Kidney glomerular epithelial cell (primary cell): ENCODE measurements around the gene DPYD.

Experiments used
- DNase-seq: peaks from one replicate; lab custom pipeline; 2025; lab: John Stamatoyannopoulos, UW

The DPYD gene

DNA sequence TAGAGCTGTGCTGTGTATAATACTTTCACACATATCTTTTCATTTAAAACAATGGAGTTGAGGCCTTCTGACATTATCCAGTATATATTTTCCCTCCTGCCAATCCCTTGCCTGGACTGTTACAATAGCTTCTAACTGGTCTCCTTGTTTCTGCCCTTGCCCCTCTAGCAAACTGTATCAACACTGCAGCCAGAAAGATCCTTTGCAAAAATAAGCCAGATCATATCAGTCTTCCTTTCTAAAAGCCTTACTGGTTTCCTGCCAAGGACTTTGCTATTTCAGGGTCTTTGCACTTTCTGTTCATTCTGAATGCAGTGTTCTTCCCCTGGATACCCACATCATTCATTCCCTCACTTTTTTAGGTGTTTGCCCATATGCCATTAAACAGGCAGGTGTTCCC lies 829.2 kb downstream of the DPYD start:
- no peak for DNase-seq

DNA sequence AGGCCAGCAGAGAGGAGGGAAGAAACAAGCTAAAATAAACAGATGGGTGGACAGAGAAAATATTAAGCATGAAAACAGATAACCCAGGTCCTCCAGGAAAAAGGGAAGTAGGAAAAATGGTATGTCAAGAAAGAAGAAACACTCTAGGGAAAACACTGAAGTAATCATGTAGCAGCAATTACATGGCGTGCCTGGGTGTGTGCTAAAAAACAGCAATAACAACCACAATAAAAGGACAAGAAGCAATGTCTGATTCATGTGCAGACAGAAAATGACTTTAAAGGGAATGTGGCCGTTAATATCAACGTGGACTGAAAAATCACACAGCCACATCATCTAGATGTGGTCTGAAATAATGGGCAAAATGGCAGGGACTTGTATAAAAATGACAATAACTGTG lies 829.6 kb downstream of the DPYD start:
- DNase-seq: no peak

DNA sequence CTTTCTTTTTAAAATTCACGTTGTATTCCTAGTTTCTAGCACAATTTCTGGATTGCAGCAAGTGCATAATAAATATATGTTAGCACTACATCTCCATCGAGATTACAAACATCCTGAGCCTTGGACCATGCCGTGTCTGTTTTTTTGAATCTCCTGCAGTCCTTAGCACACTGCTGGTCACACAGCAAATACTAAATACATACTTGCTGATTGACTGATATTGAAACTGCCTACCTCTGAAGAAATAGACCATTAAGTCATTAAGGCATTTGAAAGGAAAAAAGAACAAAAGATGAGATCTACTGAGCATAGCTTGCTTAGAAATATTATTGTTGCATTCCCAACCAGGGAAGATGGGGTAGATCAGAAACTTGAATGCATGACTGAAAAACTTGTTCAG lies 830.1 kb downstream of the DPYD start:
- DNase-seq: no peak

DNA sequence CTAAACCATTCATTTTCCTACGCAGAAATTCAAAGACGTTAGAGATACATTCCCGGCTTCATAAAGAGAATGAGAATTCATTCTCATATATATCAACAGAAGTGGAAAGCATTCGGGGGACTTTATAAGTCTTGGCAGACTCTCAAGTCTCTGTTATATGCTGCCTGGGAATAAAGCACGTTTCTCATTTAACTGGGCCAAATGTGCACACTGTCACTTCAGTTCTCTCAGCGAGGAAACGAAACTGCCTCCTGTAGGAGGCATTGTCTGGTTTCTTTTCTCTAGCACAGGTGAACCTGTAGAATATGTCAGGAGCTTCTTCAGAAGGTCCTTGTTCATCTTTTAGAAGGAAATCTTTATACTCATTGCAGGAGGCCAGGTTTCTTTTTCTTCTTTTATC lies 831.7 kb downstream of the DPYD start:
- no peak for DNase-seq

DNA sequence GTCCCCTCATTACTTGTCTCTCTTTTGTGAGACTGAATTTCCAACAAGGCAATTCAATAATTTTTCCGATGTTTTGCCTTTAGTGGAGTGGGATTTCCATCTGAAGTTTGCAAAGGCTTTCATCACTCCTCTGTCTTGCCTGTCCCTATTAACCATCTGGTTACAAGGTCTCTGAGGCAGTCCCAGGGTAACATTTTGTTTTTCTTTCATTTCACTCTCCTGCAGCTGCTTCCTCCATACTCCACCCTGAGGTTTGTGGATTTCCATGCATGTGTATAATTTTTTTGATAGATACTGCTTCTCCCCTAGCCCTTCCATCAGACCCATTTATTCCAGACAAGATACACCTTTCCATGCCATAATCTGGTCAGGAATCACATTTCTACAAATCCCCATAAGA lies 832.4 kb downstream of the DPYD start:
- DNase-seq: no peak

- no peak for DNase-seq
These were observed 836.3 kb downstream of the DPYD start for GRCh38 chr1:97084546-97084945.

DNA sequence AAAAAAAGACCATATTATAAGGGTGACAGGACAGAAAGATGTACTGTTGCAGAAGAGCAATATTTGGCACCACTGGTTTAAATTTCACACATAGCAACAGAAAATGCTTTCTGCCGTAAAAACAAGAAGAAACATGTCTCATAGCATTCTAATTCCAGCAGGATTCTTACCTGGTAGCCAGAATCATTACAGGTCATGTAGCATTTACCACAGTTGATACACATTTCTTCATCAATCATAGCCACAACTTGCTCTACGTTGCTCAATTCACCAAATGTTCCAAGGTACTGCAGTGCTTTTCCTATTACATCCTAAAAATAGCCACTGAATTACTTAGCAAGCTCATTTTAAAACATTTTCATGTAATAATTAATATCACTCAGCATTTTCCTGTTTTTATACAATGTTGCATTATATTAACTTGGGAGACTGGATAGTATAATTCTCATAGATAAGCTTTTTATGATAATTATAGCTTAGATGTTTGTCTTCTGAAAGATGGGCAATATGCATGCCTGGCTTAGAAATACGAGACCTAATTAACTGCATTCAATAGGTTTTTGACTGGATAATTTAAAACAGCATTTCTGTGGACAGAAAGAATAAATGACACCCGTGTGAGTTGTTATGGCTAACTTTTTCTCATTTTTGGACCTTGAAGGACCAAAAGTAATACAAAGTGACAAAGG lies 838.5 kb downstream of the DPYD start:
- DNase-seq: no peak

- DNase-seq: no peak
These were observed 842.0 kb downstream of the DPYD start for GRCh38 chr1:97078872-97079271.

- no peak for DNase-seq
These were observed 843.6 kb downstream of the DPYD start for GRCh38 chr1:97077221-97077620.

- DNase-seq: no peak
These were observed 846.1 kb downstream of the DPYD start for GRCh38 chr1:97074771-97075170.

GRCh38 chr1:97073936-97074335 lies 846.9 kb downstream of the DPYD start:
- DNase-seq: no peak

DNA sequence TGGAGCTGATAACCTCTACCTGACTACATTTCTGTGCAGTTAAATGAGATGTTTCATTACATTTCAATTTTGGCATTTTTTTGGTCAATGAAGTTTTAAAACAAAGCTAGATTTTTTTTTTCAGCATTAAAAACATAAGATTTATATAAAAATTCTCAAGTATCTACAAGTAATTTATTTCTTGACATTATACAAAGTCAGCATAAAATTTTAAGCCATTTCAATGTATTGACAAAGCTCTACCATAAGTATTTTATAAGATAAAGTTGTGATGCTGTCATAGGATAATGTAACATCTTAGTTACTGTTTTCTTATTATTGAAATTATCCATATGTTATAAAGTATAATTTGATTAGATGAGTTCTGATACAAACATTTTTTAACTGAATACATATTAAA lies 847.7 kb downstream of the DPYD start:
- no peak for DNase-seq

DNA sequence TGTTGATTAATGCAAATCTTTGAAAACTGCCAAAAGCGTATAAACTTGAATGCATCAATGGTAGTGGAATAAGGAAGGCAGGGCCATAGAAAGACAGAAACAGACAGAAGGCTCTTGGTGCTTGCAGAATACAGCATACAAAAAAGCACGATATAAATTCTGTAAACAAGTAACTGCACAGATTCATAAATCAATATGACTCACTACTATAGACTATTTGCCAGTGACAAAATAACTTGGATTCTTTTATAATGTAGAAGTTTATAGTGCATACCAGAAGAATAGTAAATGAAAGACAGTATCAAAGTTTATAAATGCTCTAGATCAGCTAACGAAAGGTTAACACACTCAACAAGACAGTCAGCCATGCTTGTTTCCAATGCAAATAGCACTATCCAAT lies 849.7 kb downstream of the DPYD start:
- DNase-seq: no peak

GRCh38 chr1:97070376-97070775 lies 850.5 kb downstream of the DPYD start:
- no peak for DNase-seq

- DNase-seq: no peak
These were observed 851.5 kb downstream of the DPYD start for GRCh38 chr1:97069312-97069711.

GRCh38 chr1:97066860-97067259 lies 854.0 kb downstream of the DPYD start:
- no peak for DNase-seq

DNA sequence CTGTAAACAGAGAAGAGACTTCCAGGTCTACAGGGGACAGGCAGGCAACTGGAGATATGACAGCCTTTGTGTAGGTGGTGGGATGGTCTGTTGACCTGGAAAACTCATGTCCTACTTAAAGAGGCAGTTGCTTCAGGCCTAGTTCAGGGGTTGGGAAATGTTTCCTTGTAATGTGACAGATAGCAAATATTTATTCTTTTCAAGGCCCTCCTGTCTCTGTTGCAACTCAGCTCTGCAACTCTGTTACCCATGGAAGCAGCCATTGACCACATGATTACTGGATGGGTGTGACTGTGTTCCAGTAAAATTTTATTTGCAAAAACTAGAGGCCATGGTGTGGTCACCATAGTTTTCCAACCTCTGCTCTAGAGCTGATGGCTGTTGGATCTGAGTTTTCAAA lies 857.3 kb downstream of the DPYD start:
- no peak for DNase-seq

DNA sequence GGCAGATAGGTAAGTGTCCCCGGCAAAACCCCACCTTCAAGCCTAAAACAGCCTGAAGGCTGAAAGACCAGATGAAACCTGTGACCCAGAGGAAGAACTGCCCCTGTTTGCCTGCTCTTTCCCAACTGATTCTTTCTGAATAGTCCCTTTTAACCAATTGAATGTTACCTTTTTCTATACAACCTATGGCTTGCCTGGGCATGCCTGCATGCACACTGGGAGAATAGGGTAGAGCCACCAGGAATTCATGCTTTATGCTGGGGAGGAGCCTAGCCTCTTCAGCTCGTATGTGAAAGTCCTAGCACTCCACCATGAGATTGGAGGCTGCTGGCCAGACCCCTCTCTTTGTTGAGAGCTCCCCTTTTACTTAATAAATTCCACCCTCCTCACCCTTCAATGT lies 859.2 kb downstream of the DPYD start:
- DNase-seq: no peak

- DNase-seq: no peak
These were observed 864.4 kb downstream of the DPYD start for GRCh38 chr1:97056386-97056785.

DNA sequence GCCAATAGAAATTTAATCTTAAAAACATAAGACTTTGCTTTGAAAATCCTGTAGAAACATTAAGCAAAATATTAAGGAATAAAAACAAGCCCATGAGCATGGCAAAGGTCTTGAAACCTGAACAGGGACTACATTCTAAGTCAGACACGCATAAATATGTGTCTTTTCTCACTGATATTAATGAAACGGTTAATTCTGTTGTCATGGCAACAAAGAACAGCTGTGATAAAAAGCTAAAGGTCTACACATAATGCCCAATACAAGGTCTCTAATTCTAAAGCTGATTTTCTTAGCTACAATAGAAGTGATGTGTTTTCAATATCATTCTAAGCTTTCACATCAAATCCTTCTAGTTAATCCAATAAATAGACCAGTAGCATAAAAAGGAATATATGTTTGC lies 867.6 kb downstream of the DPYD start:
- DNase-seq: no peak

GRCh38 chr1:97051823-97052222 lies 869.0 kb downstream of the DPYD start:
- no peak for DNase-seq

DNA sequence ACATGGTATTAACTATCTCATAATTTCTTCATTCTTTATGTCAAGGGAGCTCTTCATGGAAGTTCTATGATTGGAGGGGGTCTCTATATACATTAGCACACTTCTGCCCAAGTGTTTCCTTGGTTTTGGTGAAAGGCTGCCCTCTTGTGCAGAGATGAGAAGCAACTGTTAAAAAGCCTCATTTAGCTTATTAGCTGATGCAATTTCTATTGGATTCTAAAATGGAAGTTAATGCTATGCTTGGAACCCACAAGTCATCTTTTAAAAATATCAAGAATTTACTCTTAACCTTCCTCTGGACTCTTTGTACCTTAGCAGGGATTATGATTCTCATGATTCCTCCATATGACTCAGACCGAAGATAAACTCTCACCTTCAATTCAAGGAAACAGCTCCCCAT lies 870.3 kb downstream of the DPYD start:
- no peak for DNase-seq

- no peak for DNase-seq
These were observed 873.4 kb downstream of the DPYD start for GRCh38 chr1:97047421-97047793.

DNA sequence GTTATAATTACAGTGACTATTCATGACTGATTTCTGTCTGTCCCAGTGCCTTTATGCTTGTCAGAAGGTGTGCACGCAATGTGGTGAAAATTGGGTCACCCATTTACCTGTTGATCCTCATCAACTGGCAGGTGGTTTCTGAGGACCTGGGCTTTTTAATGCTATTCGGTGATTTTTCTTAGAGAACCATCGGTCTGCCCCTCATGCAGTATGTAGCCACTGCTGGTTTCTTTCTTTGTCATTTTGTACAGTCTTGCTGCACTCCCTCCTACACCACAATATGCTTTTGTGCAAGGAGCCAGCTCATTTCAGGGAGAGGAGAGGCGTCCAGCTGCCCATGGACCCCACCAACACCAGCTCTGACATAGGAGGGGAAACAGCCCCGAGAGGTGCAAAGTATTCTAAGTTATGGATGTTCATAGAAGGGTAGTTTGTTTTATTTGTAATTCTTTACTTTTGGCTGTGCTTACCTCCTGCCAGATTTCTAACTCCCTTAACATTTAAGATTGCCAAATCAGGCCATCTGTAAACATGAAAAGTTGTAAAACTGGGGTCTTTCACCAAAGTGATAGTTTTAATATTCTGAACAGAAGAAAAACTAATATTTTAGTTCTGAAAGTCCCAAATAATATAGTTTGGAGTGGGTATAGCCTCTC lies 873.9 kb downstream of the DPYD start:
- no peak for DNase-seq
